ENCODE measurements around the gene DUSP15. TPM values are rescaled to one million over a fixed set of nuclear protein-coding genes. Genes with fewer than 3 reads are reported as not detected.

The DUSP15 gene
- total RNA-seq, 1 donor from 2014 or later: not detected

DNA sequence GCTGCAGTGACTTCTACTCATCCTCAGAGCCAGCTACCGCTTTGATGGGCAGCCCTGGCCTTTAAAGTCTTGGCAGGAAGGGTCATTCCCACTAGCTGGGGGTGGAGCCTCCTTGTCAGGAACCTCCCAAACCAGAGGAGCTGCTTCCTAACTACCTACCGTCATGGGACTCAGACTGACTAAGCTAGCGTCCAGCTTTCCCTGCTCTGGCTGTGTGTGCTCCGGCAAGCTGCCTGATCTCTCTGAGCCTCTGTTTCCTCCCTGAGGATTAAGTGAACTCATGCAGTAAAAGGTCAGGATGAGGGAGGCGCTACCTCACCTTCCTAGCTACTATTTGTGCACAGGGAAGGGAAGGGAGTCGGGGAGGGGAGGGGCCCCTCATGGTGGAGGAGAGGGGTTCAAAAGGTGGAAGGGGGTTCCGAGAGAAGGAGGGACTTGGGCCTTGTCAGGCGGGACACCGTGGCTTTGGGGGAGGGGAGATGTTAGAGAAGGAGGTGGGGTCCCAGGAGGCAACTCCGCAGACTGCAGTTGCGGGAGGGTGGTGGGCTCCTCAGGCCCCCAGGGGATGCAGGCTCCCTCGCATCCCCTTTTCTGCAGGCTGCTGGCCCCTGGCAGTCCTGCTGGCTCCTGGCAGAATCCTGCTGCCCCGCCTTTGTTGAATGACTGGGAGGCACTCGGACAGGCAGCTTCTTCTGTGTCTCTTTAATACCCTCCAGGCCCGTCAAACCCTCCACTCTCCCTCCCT is 9.8 kb downstream of the DUSP15 start:
- intact Hi-C loops (cut with micrococcal nuclease): loop anchor here (1.0 kb wide), 1 partner anchor 10 kb away; the partner anchor contains the start of genes DUSP15 and TTLL9

DNA sequence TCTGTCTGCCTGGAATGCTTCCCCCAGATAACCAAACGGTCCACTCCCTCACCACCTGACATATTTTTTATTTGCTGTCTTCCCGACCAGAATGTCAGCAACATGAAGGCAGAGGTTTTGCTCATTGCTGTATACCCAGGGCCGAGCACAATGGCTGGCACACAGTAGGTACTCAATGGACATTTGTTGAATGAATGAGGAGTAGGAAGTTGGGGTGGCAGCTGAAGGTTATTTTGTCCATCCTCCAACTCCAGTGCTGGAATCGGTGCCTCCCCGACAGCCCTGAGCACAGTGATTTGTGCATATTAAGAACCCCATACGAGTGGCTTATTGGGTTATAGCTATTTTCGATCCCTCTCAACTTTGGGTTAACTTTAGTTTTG is 10.3 kb downstream of the DUSP15 start:
- intact Hi-C loops (cut with micrococcal nuclease): no loop called here

DNA sequence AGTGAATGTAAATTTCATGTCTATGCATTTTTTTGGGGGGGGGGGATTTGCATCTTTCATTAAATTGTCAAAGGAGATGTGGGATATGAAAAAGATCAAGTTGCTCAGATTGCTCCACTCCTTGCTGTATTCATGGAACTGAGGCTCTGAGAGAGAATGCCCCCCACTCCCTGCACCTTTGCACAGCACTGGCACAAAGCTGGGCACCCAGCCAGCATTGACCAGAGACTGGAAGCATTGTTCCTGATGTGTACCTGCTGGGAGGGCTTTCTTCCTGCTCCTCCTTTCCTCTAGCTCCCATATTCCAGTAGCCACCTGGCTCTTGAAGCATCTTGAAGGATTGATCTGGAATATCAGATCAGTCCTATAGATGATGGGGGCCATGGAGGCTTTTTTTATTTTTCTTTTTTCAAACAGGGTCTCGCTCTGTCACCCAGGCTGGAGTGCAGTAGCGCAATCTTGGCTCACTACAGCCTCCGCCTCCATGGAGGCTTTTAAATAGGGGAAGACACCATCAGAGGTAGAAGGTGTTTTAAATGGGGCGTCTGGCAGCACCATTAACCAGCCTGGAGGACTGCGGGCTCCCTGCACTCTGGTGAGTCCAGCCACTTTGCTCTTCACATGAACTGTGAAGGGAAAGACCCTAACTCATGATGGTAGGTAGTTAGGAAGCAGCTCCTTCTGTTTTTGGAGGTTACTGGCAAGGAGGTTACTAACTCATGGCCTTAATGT is 10.9 kb downstream of the DUSP15 start:
- intact Hi-C loops (cut with micrococcal nuclease): no loop called here

DNA sequence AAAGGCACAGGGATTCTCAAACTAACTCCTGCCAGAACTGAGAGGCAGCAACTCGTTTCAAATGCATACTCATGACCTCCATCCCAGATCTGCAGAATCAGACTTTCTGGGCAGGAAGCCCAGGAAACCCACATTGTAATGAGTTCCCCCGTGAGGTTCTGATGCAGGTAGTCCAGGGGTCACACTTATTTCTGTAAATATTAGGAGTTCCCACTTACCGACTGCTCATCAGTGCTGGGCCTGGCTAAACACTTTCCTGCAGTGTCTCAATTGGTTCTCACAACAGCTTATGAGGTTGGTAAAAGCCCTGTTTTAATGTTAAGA is 11.6 kb downstream of the DUSP15 start:
- intact Hi-C loops (cut with micrococcal nuclease): no loop called here

- intact Hi-C loops (cut with micrococcal nuclease): no loop called here
These were observed 12.2 kb downstream of the DUSP15 start for GRCh38 chr20:31857861-31858759.

DNA sequence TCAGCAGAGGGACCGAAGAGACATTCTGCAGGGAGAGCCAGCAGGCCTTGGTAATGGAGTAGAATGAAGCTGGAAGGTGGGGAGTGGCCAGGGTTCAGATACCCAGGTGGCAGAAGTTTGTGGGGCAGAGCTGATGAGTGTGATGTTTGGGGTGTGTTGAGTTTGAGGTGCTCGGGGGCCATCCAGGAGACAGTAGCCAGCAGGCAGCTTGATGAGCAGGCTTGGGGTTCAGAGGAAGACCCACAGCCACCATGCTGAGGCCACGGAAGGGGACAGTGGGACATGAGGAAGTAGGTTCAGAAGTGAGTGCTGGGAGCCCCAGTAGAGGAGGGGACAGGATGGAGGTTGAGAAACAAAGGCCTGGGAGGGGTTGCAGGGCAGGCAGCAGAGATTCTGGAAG is 13.8 kb downstream of the DUSP15 start:
- intact Hi-C loops (cut with micrococcal nuclease): no loop called here

GRCh38 chr20:31853481-31853880 is 16.8 kb downstream of the DUSP15 start:
- intact Hi-C loops (cut with micrococcal nuclease): loop anchor here (5.0 kb wide), 1 partner anchor 164 kb away; no protein-coding TSS in a partner anchor

DNA sequence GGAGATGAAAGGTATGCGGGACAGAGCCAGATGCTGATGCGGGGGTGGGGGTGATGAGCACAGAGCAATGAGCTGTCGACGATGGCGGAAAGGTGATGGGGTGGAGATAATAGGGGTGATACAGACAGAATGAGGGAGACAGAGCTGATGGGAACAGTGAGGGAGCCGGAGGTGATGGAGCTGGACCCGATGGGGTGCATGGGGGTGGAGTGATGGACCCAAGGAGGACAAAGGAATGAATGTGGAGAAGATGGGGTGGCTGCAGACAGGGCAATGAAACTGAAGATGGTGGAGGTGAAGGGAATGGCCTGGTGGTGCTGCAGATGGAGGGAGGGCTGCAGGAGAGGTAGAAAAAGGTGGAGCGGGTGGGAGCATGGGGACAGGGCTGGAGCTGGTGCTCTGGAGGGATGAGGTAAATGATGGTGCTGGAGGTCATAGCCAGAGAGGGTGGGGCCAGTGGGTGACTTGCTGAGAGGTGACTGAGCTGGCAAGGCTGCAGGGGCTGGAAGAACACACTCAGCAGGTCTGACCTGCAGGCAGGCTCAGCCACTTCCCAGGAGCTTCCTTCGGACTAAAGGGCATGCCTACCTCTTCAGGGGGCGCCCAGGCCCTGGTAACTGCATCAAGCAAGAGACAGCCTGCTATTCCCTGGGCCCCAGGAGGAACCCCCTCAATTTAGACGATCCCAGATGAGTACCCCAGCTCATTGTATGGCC is 18.9 kb downstream of the DUSP15 start:
- intact Hi-C loops (cut with micrococcal nuclease): loop anchor here (5.0 kb wide), 1 partner anchor 166 kb away; no protein-coding TSS in a partner anchor

DNA sequence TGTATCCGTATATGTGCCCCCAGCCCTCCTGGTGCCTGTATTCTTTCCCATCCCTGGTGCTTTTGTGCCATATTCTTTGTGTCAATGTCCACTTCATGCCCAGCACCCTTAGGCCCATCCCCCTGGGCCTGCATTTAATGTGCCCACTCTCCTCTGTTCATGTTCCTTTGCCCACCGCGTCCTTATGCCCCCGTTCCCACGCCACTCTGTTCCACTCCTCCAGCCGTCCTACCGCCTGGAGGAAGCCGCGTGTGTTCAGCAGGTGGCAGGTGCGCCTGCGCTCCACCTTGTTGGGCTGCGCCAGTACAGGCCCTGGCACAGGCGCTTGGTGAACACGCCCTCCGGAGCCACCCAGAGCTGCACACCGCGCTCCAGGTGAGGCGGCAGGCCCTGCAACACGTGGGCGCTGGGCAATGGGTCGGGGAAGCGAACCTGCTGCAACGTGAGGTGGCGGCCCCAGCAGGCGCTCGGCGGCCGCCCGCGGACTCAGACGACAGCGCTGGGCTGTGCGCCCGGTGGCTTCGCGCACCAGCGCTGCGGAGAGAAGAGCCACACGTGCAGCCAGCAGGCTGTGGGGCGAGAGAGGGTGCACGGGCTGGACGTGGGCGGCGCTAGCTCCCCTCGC is 20.9 kb downstream of the DUSP15 start:
- intact Hi-C loops (cut with micrococcal nuclease): no loop called here

GRCh38 chr20:31848088-31848999 is 22.0 kb downstream of the DUSP15 start:
- intact Hi-C loops (cut with micrococcal nuclease): no loop called here

GRCh38 chr20:31846793-31847138 is 23.6 kb downstream of the DUSP15 start:
- intact Hi-C loops (cut with micrococcal nuclease): loop anchor here (1.0 kb wide), 1 partner anchor 24 kb away; no protein-coding TSS in a partner anchor

DNA sequence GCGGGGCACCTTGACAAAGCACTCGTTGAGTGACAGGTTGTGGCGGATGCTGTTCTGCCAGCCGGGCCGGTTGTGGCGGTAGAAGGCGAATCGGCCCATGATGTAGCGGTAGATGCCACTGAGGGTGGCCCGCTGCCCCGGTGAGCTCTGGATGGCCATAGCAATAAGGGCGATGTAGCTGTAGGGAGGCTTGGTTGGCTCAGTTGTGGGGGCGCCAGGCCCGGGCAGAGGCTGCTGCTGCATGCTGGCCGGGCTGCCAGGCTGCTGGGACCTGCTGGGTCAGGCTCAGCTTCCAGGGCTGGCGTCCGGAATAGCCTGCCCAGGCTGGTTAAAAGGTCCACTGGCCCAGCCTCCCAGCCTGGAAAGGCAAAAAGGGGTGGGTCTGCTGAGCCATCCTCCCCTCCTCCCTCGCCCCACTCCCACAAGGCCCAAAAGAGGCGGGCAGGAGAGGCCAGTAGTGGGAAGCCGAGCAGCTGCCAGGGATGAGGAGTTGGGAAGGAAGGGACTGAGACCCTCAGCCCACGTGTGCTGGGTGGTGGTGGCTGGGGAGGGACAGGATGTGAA is 24.9 kb downstream of the DUSP15 start, which contains the start of gene FOXS1:
Gene FOXS1 (minus strand): TSS at position 305 of the 564 bp plus-strand sequence. CDS start 62 bp downstream, at position 243.
- intact Hi-C loops (cut with micrococcal nuclease): no loop called here

DNA sequence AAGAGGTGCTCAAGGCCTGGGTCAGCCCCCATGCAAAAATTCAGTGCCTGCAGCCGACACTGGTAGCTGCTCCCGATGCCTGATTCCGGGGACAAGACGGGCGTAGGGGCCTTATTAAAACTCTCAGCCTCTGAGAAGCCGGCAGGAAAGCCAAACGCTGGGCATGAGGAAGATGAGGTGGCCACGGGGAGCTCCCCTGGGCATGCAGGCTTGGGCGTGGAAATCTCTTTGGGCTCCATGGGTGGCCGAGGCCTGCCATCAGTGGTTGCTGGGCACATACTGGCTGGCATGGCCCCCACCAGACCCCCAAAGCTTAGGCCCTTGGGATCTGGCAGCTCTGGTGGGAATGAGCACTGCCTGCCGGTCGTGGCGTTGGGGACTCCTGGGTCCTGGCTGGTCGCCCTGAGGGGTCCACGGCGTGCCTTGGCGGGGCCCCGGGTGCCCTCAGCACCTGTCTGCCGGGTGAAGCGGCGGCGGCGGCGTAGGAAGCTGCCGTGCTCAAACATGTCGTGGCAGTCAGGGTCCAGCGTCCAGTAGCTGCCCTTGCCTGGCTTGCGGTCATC is 25.5 kb downstream of the DUSP15 start:
- intact Hi-C loops (cut with micrococcal nuclease): no loop called here

GRCh38 chr20:31843881-31844280 is 26.4 kb downstream of the DUSP15 start:
- intact Hi-C loops (cut with micrococcal nuclease): no loop called here

GRCh38 chr20:31843288-31843687 is 27.0 kb downstream of the DUSP15 start:
- intact Hi-C loops (cut with micrococcal nuclease): no loop called here

GRCh38 chr20:31842471-31843157 is 27.7 kb downstream of the DUSP15 start:
- intact Hi-C loops (cut with micrococcal nuclease): no loop called here

GRCh38 chr20:31841928-31842327 is 28.4 kb downstream of the DUSP15 start:
- intact Hi-C loops (cut with micrococcal nuclease): no loop called here

Data from T-helper 2 cell treated with Interferon-gamma antibody and Interleukin-4, amounts not matched to agents 100 ng/mL and 5 ng/mL, for 36 hours (primary cell).